Cardiac septum (tissue), 1 donor: ENCODE data around the gene KMT2B. TPM values are rescaled to one million over a fixed set of nuclear protein-coding genes. Genes with fewer than 3 reads are reported as not detected.

Source experiments
- DNase-seq: peaks from one replicate; pipeline ENCODE4 v3.0.0-alpha.2; 2020; ENCODE audit warnings: low spot score
- intact Hi-C: fragments of 100-400 bp; cut with DNase I; formaldehyde crosslinking; loops from one replicate; pipeline ENCODE4 v1.14.0; 2022
- total RNA-seq: library from RNA; stranded (reverse); fragmentation: NEBNext Ultra II Directional; extraction: Animal tissue kit (Norgen Biotek cat#: 25700); gene quantifications from one replicate; pipeline ENCODE4 v1.2.1, GENCODE V29; 2021
- donor health status: DM: no; HTN: no; CAD: no.

The KMT2B gene
- total RNA-seq, 1 donor from 2014 or later = 19.9 TPM

DNA sequence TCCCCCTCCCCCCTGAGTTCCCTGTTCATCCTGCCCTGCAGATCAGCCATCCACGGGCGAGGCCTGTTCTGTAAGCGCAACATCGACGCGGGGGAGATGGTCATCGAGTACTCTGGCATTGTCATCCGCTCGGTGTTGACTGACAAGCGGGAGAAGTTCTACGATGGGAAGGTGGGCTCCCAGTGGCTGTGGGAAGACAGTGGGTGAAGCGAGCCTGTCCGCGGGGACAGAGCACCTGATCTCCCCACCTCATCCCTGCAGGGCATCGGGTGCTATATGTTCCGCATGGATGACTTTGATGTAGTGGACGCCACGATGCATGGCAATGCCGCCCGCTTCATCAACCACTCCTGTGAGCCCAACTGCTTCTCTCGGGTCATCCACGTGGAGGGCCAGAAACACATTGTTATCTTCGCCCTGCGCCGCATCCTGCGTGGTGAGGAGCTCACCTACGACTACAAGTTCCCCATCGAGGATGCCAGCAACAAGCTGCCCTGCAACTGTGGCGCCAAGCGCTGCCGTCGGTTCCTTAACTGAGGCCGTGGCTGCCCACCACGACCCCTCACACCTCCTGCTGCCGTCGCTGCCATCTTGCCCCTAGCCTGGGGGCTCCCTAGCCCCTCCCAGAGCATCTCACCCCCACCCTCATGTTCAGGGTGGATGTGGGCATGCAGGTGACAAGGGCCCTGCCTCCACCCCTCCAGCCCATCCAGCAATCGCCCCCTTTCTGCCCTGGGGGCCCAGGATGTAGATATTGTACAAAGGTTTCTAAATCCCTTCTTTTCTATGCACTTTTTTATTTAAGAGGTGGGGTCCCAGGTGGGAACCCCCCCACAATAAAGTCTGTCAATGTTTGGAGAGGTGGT is 20.5 kb downstream of the KMT2B start:
- no peak for DNase-seq
- intact Hi-C loops = no loop called here

- intact Hi-C loops = no loop called here
- no peak for DNase-seq
Measured at GRCh38 chr19:35738887-35739229, 21.1 kb downstream of the KMT2B start.

- intact Hi-C loops = loop anchor here (2.0 kb wide), 1 partner anchor 23 kb away; no protein-coding TSS in a partner anchor
- no peak for DNase-seq
Measured at GRCh38 chr19:35739275-35740107, 21.7 kb downstream of the KMT2B start.

GRCh38 chr19:35740108-35740422 is 22.3 kb downstream of the KMT2B start:
- DNase-seq = no peak
- intact Hi-C loops = loop anchor here (2.0 kb wide), 1 partner anchor 23 kb away; no protein-coding TSS in a partner anchor

GRCh38 chr19:35740423-35741202 is 22.8 kb downstream of the KMT2B start:
- intact Hi-C loops = loop anchor here (2.0 kb wide), 1 partner anchor 24 kb away; no protein-coding TSS in a partner anchor
- DNase-seq = peak; percentile 99

GRCh38 chr19:35741203-35741515 is 23.4 kb downstream of the KMT2B start:
- no peak for DNase-seq
- intact Hi-C loops = loop anchor here (2.0 kb wide), 1 partner anchor 24 kb away; no protein-coding TSS in a partner anchor

GRCh38 chr19:35742121-35742724 is 24.4 kb downstream of the KMT2B start, which contains the start of gene IGFLR1:
TSS of gene IGFLR1 (minus strand) at chr19:35742452. CDS start at chr19:35741180, 1,272 bp downstream.
- intact Hi-C loops = no loop called here
- DNase-seq = no peak

GRCh38 chr19:35743640-35744429 is 26.0 kb downstream of the KMT2B start:
- intact Hi-C loops = loop anchor here (2.0 kb wide), 1 partner anchor 187 kb away; no protein-coding TSS in a partner anchor
- DNase-seq = no peak

DNA sequence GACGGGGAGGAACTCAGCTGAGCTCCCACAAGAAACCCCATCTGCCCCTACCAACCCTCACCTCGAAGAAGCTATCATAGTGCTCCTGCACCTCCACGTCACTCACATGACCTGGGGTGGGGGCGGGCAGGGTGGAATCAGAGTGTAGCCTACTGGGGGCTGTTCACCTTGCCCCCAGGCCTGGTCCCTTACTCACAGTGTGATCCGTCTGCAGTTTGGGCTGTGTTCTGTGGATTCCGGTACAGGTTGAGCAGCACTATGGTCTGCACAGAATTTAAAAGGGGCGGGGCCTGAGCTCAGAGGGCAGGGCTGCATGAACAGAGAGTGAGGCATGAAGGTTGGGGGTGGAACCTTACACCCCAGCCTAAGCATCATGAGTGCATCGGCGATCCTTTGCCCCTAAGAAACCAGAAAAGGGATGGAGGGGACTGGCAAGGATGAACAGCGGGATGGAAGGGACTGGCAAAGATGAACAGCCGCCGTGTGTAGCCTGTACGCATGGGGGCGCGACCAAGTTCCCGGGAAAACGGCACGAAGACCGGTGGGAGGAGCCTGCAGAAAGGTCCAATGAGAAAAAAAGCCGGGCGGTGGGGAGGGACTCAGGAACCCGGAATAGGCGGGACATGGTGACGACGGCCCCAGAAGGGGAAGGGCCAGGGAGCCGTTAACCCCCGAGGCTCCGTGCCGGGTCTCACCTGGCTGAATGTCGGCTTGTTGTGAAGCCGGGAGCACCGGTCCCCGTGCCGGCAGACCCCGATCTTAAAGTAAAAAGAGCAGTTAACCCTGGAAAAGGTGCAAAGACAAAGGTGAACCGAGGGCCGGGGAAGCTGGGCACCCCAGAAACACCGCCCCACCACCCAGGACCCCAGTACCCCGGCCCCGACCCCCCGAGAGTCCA is 26.9 kb downstream of the KMT2B start:
- DNase-seq = peak; percentile 98
- intact Hi-C loops = loop anchor here (2.0 kb wide), 1 partner anchor 186 kb away; no protein-coding TSS in a partner anchor

DNA sequence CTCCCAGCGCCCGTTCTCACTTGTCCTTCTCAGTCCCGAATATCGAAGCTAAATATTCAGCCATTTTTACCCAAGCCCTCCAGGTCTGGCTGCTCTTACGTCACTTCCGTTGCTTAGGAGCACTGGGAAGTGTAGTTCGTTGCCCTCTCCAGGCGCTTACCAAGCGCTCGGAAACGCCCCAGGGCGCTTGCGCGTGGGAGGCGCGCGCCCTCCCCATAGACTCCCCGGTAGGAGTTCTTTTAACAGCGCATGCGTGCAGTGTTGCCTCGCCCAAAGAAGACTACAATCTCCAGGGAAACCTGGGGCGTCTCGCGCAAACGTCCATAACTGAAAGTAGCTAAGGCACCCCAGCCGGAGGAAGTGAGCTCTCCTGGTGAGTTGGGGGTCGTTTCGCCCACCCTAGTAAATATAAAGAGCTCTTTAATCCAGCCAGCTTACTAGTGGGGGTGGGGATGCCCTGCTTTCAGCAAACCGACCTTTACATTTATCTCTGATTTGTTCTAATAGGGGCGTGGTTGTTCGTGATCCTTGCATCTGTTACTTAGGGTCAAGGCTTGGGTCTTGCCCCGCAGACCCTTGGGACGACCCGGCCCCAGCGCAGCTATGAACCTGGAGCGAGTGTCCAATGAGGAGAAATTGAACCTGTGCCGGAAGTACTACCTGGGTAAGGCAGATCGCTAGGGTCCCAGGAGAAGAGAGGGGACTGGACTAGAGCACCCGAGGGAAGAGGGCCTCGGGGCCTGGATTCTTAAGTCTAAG is 27.7 kb downstream of the KMT2B start, which contains the start of the genes PSENEN and U2AF1L4:
Gene PSENEN, plus strand, starts transcription at position 324 of the 759 bp plus-strand sequence. Its CDS starts 280 bp downstream, at position 604.
Gene U2AF1L4, minus strand, starts transcription at position 91 of the 759 bp plus-strand sequence. Its CDS starts 27 bp downstream, at position 64.
- intact Hi-C loops = loop anchor here (2.0 kb wide), 1 partner anchor 185 kb away; no protein-coding TSS in a partner anchor
- peak; percentile 98 for DNase-seq

- no peak for DNase-seq
Measured at GRCh38 chr19:35746087-35746462, 28.3 kb downstream of the KMT2B start.

GRCh38 chr19:35746531-35746930 is 28.7 kb downstream of the KMT2B start:
- intact Hi-C loops = no loop called here
- no peak for DNase-seq

More at GRCh38 chr19:35746087-35746462, 28.3 kb downstream of the KMT2B start:
- intact Hi-C loops = no loop called here

DNA sequence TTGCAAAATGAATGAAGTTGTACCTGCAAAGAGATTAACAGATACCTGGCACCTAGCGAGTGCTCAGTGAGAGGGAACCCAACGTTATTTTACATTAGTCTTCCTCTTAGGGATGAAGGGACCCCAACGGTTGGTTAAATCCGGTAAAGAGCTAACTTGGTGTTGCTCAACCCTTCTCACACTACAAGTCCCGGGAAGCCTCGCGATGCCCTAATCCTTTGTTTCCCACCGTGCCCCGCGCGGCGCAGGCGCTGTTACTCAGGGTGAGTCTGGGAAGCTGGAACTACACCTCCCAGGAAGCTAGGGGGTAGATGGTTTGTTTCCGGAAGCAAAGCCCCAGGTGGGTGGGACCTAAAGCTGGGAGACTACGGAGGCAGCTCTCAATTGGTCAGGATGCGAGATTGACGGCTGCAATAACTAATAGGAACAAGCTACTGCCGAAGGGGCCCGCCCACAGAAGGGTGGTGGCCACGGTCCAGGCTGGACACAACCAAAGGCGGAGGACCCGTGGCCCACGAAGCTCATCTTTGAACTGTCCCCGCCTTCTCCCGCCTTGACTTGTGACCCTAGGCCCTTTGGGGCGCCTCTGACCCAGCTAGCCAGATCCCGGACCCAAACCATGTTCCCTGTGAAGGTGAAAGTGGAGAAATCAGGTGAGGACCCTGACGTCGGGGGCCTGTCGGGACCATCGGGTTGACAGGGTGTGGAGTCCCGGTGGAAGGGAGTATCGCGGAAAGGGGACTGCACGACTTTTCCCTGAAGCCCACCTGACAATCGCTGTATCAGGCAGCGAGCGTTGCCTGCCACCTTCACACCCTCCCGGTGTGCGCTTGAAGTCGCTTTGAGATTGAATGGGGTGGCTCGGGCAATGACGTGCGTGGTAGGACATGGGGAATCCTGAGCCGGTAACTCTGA is 30.6 kb downstream of the KMT2B start, which contains the start of gene LIN37:
Gene LIN37, plus strand, starts transcription at position 471 of the 915 bp plus-strand sequence. Its CDS starts 149 bp downstream, at position 620.
- intact Hi-C loops = no loop called here
- DNase-seq = peak; percentile 99

DNA sequence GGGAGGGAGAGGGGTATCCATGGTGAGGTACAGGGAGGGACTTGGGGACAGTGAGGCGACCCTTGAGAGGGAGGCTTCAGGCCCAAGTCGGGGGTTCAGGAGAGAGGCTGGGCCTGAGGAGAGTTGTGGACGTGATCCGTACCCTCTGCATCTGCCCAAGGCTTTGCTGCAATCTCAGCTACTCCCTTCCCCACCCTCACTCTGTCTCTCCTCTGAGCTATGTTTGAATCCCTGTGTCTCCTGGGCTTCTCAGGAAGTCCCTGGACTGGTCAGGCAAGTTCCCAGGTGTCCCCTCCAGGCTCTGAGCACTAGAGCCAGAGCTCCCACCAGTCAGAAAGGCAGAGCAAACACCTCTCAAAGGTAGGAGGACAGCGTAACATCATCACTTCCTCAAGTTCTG is 32.4 kb downstream of the KMT2B start:
- DNase-seq = peak; percentile 55
- intact Hi-C loops = no loop called here
